Heart left ventricle (tissue), 16 donors: ENCODE results near the gene DNAJB1. TPM values are rescaled to one million over a fixed set of nuclear protein-coding genes. Genes with fewer than 3 reads are reported as not detected.

Experiments
- ATAC-seq, 4 donors: fragments of 200-7000 bp; cut with Tn5 transposase; one replicate each; pipeline ENCODE4 v1.9.1; 2020 to 2022; ENCODE audit warnings: moderate library complexity in 4 of 4, mild to moderate bottlenecking in 3 of 4, moderate number of reproducible peaks in 1 of 4
- DNase-seq, 5 donors: peaks; one replicate each; pipeline ENCODE4 v3.0.0-alpha.2; 2020
- H3K27ac ChIP-seq, 12 donors: fragments of 200-600 bp; sonication (generic) in 4 of 12; one replicate each; pipeline versions ENCODE4 v1.5.0 to v1.8.0; 2016 to 2022; ENCODE audit warnings: mild to moderate bottlenecking in 2 of 12
- H3K27me3 ChIP-seq, 9 donors: fragments of 200-600 bp; sonication (generic) in 2 of 9; one replicate each; pipeline versions ENCODE4 v1.5.1 to v1.8.0; 2016 to 2022; ENCODE audit warnings: mild to moderate bottlenecking in 3 of 9
- H3K36me3 ChIP-seq, 9 donors: fragments of 200-600 bp; sonication (generic) in 2 of 9; one replicate each; pipeline versions ENCODE4 v1.5.0 to v1.8.0; 2018 to 2022; ENCODE audit warnings: mild to moderate bottlenecking in 2 of 9
- H3K4me1 ChIP-seq, 12 donors: fragments of 200-600 bp; sonication (generic) in 4 of 12; one replicate each; pipeline versions ENCODE4 v1.5.0 to v1.8.0; 2016 to 2022; ENCODE audit warnings: mild to moderate bottlenecking in 3 of 12
- H3K4me3 ChIP-seq, 12 donors: fragments of 200-600 bp; sonication (generic) in 4 of 12; one replicate each; pipeline versions ENCODE4 v1.5.0 to v1.8.0; 2017 to 2022; ENCODE audit warnings: mild to moderate bottlenecking in 9 of 12, moderate library complexity in 4 of 12
- H3K9me3 ChIP-seq, 12 donors: fragments of 200-600 bp; sonication (generic) in 4 of 12; one replicate each; pipeline versions ENCODE4 v1.5.0 to v1.8.0; 2016 to 2022; ENCODE audit warnings: mild to moderate bottlenecking in 1 of 12
- CTCF ChIP-seq, 12 donors: fragments of 200-600 bp; sonication (generic) in 4 of 12; IDR thresholded peaks; one replicate each; pipeline versions ENCODE4 v1.5.0 to v1.8.0; 2018 to 2022; ENCODE audit warnings: antibody characterized with exemption in 12 of 12, mild to moderate bottlenecking in 5 of 12
- POLR2A ChIP-seq, 2 donors: fragments of 450-650 bp; IDR thresholded peaks; one replicate each; pipeline ENCODE4 v1.6.1; 2017; ENCODE audit warnings: antibody characterized with exemption in 2 of 2, mild to moderate bottlenecking in 2 of 2, moderate library complexity in 2 of 2
- WGBS, 4 donors: extraction: QIAGEN DNeasy Blood & Tissue Kit in 2 of 4; methylation state at CpG; one replicate each; pipeline versions ENCODE4 v1.1.5 to v1.1.7; 2013 to 2018; 5-methylcytosine and 5-hydroxymethylcytosine counted together
- intact Hi-C, 10 donors: fragments of 100-400 bp; cut with DNase I; formaldehyde crosslinking; loops; one replicate each; pipeline versions ENCODE4 v1.11.1 to v1.14.2; 2022
- polyA plus RNA-seq, 2 donors: library from polyadenylated mRNA; stranded (reverse); fragments of 200-250 nt; gene quantifications; one replicate each; pipeline ENCODE4 v1.2.3, GENCODE V29; 2013
- total RNA-seq, 9 donors: library from RNA; depleted of rRNA in 2 of 9; stranded (reverse); fragments of >200 nt in 2 of 9; fragmentation: NEBNext Ultra II Directional in 3 of 9; extraction: Animal tissue kit (Norgen Biotek cat#: 25700) in 3 of 9; gene quantifications; one replicate each; pipeline versions ENCODE4 v1.1.0 to v1.2.4, GENCODE V29; 2016 to 2023
- donor health status: ischemic (EF 13 %, LVEDD 7.1; RV severe dilation, severe dysfunction).
- donor health status: healthy with polysubstance abuse.
- donor health status: DM: no; HTN: yes; CAD: no.
- donor health status: DM: no; HTN: no; CAD: no.
- donor health status: ischemic (EF 25% LVEDD 6.9; RV normal size, moderate dysfunction).
- donor health status: ischemic (EF 25% LVEDD 5.7; RV mildly dilated, moderate dysfunction).
- donor health status: healthy.
- donor health status: DM: yes; HTN: yes; CAD: no.
- donor health status: ischemic (EF 35%, LVEDD 5.7; RV mildly dilated, moderate dysfunction).
- donor health status: nonischemic (EF 11% LVEDD 7.7; RV severe dilation, severe dysfunction).
- donor health status: DM: yes; HTN: yes; CAD: no.
- donor health status: PGD.
- donor health status: ischemic (EF 29% LVEDD 5.4; RV normal size, mild dysfunction).
- donor health status: nonischemic (EF 23%, LVEDD 6.1; RV moderate dilation, normal function).

The DNAJB1 gene
- total and polyA plus RNA-seq, 11 donors = 27.5 to 70.6 (median 44.8) TPM

- Histone ChIP-seq H3K36me3 (peaks cover 0 to 10% (median 0%) of the 10 kb centered on the region in 9 donors), H3K27ac (peak overlapping the region in 6 of 12 donors; percentile 1 to 60 (median 8)), H3K9me3 (no peaks in the 10 kb centered on the region), H3K4me1 (peaks cover 0 to 79% (median 37%) of the 10 kb centered on the region in 12 donors), H3K4me3 (peak overlapping the region in 7 of 12 donors; percentile 5 to 41 (median 15)), H3K27me3 (no peaks in the 10 kb centered on the region)
- TF ChIP-seq POLR2A (IDR thresholded peaks at IDR 0.05) (no peak), CTCF (IDR thresholded peaks at IDR 0.05) (peak; percentile 92 to 99 (median 97))
- intact Hi-C loops = no loop called here
- DNase-seq (peak; percentile 75 to 90 (median 83)), ATAC-seq (peak; percentile 9 to 60 (median 58))
- 9 to 20% (median 11%) methylated on average over 7 to 18 of the region's 18 CpGs for WGBS, 4 donors
Observed at GRCh38 chr19:14556662-14557188, 38.5 kb upstream of the DNAJB1 start.

- H3K4me1 ChIP-seq = peaks cover 0 to 79% (median 36%) of the 10 kb centered on the region in 12 donors
Observed at GRCh38 chr19:14555918-14556661, 37.9 kb upstream of the DNAJB1 start.

GRCh38 chr19:14554382-14554812, 36.2 kb upstream of the DNAJB1 start:
- H3K4me3 ChIP-seq = no peak overlapping the region
- peaks cover 0 to 15% (median 0%) of the 10 kb centered on the region in 9 donors for H3K36me3 ChIP-seq
- no peaks in the 10 kb centered on the region for H3K9me3 ChIP-seq
- intact Hi-C loops = no loop called here
- peaks cover 0 to 76% (median 27%) of the 10 kb centered on the region in 12 donors for H3K4me1 ChIP-seq
- TF ChIP-seq POLR2A (IDR thresholded peaks at IDR 0.05) (no peak), CTCF (IDR thresholded peaks at IDR 0.05) (no peak)
- WGBS, 4 donors = 64 to 80% (median 67%) methylated on average over 5 to 6 of the region's 6 CpGs
- peak overlapping the region in 1 of 12 donors; percentile 34 for H3K27ac ChIP-seq
- H3K27me3 ChIP-seq = no peaks in the 10 kb centered on the region
- ATAC-seq (no peak), DNase-seq (no peak)

More at GRCh38 chr19:14555918-14556661, 37.9 kb upstream of the DNAJB1 start:
- H3K4me3 ChIP-seq = peak overlapping the region in 6 of 12 donors; percentile 1 to 41 (median 14)
- no peaks in the 10 kb centered on the region for H3K9me3 ChIP-seq
- WGBS, 4 donors = 80 to 88% (median 83%) methylated on average over 12 of the region's 12 CpGs
- TF ChIP-seq CTCF (IDR thresholded peaks at IDR 0.05) (no peak), POLR2A (IDR thresholded peaks at IDR 0.05) (no peak)
- H3K36me3 ChIP-seq = peaks cover 0 to 10% (median 0%) of the 10 kb centered on the region in 9 donors
- DNase-seq (no peak), ATAC-seq (no peak)
- H3K27me3 ChIP-seq = no peaks in the 10 kb centered on the region
- intact Hi-C loops = no loop called here
- peak overlapping the region in 5 of 12 donors; percentile 1 to 60 (median 10) for H3K27ac ChIP-seq

GRCh38 chr19:14553939-14554243, 35.7 kb upstream of the DNAJB1 start:
- Histone ChIP-seq H3K27me3 (no peaks in the 10 kb centered on the region), H3K4me3 (no peak overlapping the region), H3K4me1 (peaks cover 0 to 70% (median 27%) of the 10 kb centered on the region in 12 donors), H3K36me3 (peaks cover 0 to 21% (median 3%) of the 10 kb centered on the region in 9 donors), H3K9me3 (no peaks in the 10 kb centered on the region), H3K27ac (no peak overlapping the region)
- TF ChIP-seq CTCF (IDR thresholded peaks at IDR 0.05) (no peak), POLR2A (IDR thresholded peaks at IDR 0.05) (no peak)
- no peak for DNase-seq
- intact Hi-C loops = no loop called here
- 70 to 78% (median 74%) methylated on average over 5 to 9 of the region's 9 CpGs for WGBS, 4 donors
- no peak for ATAC-seq
